Measurements from ENCODE around the gene UCN2.
"Not testable (repeated sequence)": the region's sequence is repeated elsewhere in the genome, so short reads cannot be mapped to it uniquely, and the experiment has no call there.

UCN2 gene

GRCh38 chr3:48536116-48536515 lies 27.5 kb downstream of the UCN2 start:
- DNase-seq (ENCODE audit: low read depth), result no peak

GRCh38 chr3:48535578-48535977 lies 28.0 kb downstream of the UCN2 start:
- DNase-seq (ENCODE audit: low read depth), result no peak

GRCh38 chr3:48532977-48533337 lies 30.6 kb downstream of the UCN2 start:
- DNase-seq (ENCODE audit: low read depth), result no peak

GRCh38 chr3:48532271-48532976 lies 31.2 kb downstream of the UCN2 start:
- DNase-seq (ENCODE audit: low read depth), result no peak

- DNase-seq (ENCODE audit: low read depth), result not testable (repeated sequence)
These were observed 32.9 kb downstream of the UCN2 start for GRCh38 chr3:48530701-48531100.

GRCh38 chr3:48528754-48529153 lies 34.8 kb downstream of the UCN2 start:
- no peak for DNase-seq (ENCODE audit: low read depth)

GRCh38 chr3:48528048-48528447 lies 35.5 kb downstream of the UCN2 start:
- DNase-seq (ENCODE audit: low read depth), result no peak

GRCh38 chr3:48524970-48525369 lies 38.6 kb downstream of the UCN2 start:
- no peak for DNase-seq (ENCODE audit: low read depth)

GRCh38 chr3:48521635-48522034 lies 41.9 kb downstream of the UCN2 start:
- DNase-seq (ENCODE audit: low read depth), result no peak

GRCh38 chr3:48519277-48519643 lies 44.3 kb downstream of the UCN2 start:
- DNase-seq (ENCODE audit: low read depth), result no peak

GRCh38 chr3:48518638-48519276 lies 44.8 kb downstream of the UCN2 start:
- no peak for DNase-seq (ENCODE audit: low read depth)

- no peak for DNase-seq (ENCODE audit: low read depth)
These were observed 45.5 kb downstream of the UCN2 start for GRCh38 chr3:48518069-48518468.

GRCh38 chr3:48516571-48516970 lies 47.0 kb downstream of the UCN2 start:
- no peak for DNase-seq (ENCODE audit: low read depth)

- no peak for DNase-seq (ENCODE audit: low read depth)
These were observed 49.0 kb downstream of the UCN2 start for GRCh38 chr3:48514431-48515227.
